ENCODE data around the gene PCGF5.

- TF ChIP-seq CTCF (IDR thresholded peaks at IDR 0.05) (no peak), POLR2A (IDR thresholded peaks at IDR 0.05) (no peak), POLR2AphosphoS5 (IDR thresholded peaks at IDR 0.05; ENCODE audit: insufficient read depth in 1 of 2, low read depth in 1 of 2) (no peak)
These were observed 29.9 kb downstream of the PCGF5 start for GRCh38 chr10:91250341-91250740.
